ENCODE results near the gene DLG2. TPM values are rescaled to one million over a fixed set of nuclear protein-coding genes. Genes with fewer than 3 reads are reported as not detected.
A peak's percentile ranks its signal among the peaks of the same experiment; 100 is the strongest.

Gene DLG2
- total and polyA plus RNA-seq, 2 donors (not counting 3 experiments of a cell fraction or from before 2014, with no cell fraction given): 0.15 to 1.1 TPM

- Histone ChIP-seq H3K4me2 (ENCODE audit: insufficient read depth, low read length) (no peak overlapping the region), H3K4me3 (replicated peaks in 1 of 3; ENCODE audit: insufficient read depth in 1 of 3, low read depth in 1 of 3, low read length in 3 of 3) (no peak overlapping the region), H3K9me1 (replicated peaks; ENCODE audit: control insufficient read depth, extremely low read depth, insufficient read depth, low read length) (no peaks in the 10 kb centered on the region), H3K9ac (replicated peaks; ENCODE audit: extremely low read depth, insufficient read depth, low read length) (no peak overlapping the region), H2AFZ (ENCODE audit: low read depth, low read length) (no peak overlapping the region), H3K4me1 (ENCODE audit: control insufficient read depth, extremely low read depth, insufficient read depth, low read length) (no peaks in the 10 kb centered on the region), H3K27me3 (ENCODE audit: control insufficient read depth in 2 of 2, insufficient read depth in 2 of 2, low read length in 2 of 2) (peaks cover 2 to 4% of the 10 kb centered on the region in 2 experiments), H3K79me2 (ENCODE audit: control insufficient read depth, insufficient read depth, low read length) (no peaks in the 10 kb centered on the region), H4K20me1 (replicated peaks; ENCODE audit: control insufficient read depth, extremely low read depth, insufficient read depth, low read length) (no peaks in the 10 kb centered on the region), H3K27ac (ENCODE audit: insufficient read depth, low read depth, low read length) (no peak overlapping the region), H3K36me3 (ENCODE audit: control insufficient read depth in 2 of 2, extremely low read depth in 1 of 2, insufficient read depth in 2 of 2, low read length in 2 of 2) (no peaks in the 10 kb centered on the region), H3K9me3 (replicated peaks; ENCODE audit: control insufficient read depth, insufficient read depth, low read length) (no peaks in the 10 kb centered on the region)
- CTCF ChIA-PET: interaction anchor here (0.9 to 6.5 kb wide), 9 partner anchors 11 to 1100 kb away, joined by 3 to 113 read pairs (median 12); no protein-coding TSS in a partner anchor
- TF ChIP-seq EZH2 (IDR thresholded peaks at IDR 0.05; ENCODE audit: borderline replicate concordance, low read depth, low read length, severe bottlenecking) (no peak), GATA2 (IDR thresholded peaks at IDR 0.05; ENCODE audit: insufficient read depth, insufficient read length, low read depth, low read length) (no peak), CTCF (IDR thresholded peaks at IDR 0.05; ENCODE audit: extremely low read depth in 1 of 2, insufficient read depth in 1 of 2, low read depth in 1 of 2, low read length in 2 of 2) (peak; percentile 31 to 43)
- dilution Hi-C loops (cut with MboI; ENCODE audit: extremely low pct_ligation_motif_present, low sequenced_read_pairs): no loop called here
- BruUV-seq (replicated peaks): no TSS peak
- DNase-seq (ENCODE audit: low read depth, low spot score) (peak; percentile 29), FAIRE-seq (no peak)
- POLR2A ChIA-PET: no interaction called here
- intact Hi-C loops (cut with micrococcal nuclease): loop anchor here (1.0 to 5.0 kb wide), 6 partner anchors 523 to 1134 kb away; no protein-coding TSS in a partner anchor
These were observed 1810.5 kb downstream of the DLG2 start for GRCh38 chr11:83816572-83817187.

- Histone ChIP-seq H3K27ac (ENCODE audit: insufficient read depth, low read depth, low read length) (no peak overlapping the region), H4K20me1 (replicated peaks; ENCODE audit: control insufficient read depth, extremely low read depth, insufficient read depth, low read length) (no peaks in the 10 kb centered on the region), H3K9me1 (replicated peaks; ENCODE audit: control insufficient read depth, extremely low read depth, insufficient read depth, low read length) (no peaks in the 10 kb centered on the region), H3K9ac (replicated peaks; ENCODE audit: extremely low read depth, insufficient read depth, low read length) (no peak overlapping the region), H2AFZ (ENCODE audit: low read depth, low read length) (no peak overlapping the region), H3K36me3 (ENCODE audit: control insufficient read depth in 2 of 2, extremely low read depth in 1 of 2, insufficient read depth in 2 of 2, low read length in 2 of 2) (no peaks in the 10 kb centered on the region), H3K27me3 (ENCODE audit: control insufficient read depth in 2 of 2, insufficient read depth in 2 of 2, low read length in 2 of 2) (peaks cover 0 to 5% of the 10 kb centered on the region in 2 experiments), H3K4me1 (ENCODE audit: control insufficient read depth, extremely low read depth, insufficient read depth, low read length) (no peaks in the 10 kb centered on the region), H3K4me2 (ENCODE audit: insufficient read depth, low read length) (no peak overlapping the region), H3K4me3 (replicated peaks in 1 of 3; ENCODE audit: insufficient read depth in 1 of 3, low read depth in 1 of 3, low read length in 3 of 3) (no peak overlapping the region), H3K79me2 (ENCODE audit: control insufficient read depth, insufficient read depth, low read length) (no peaks in the 10 kb centered on the region), H3K9me3 (replicated peaks; ENCODE audit: control insufficient read depth, insufficient read depth, low read length) (no peaks in the 10 kb centered on the region)
- FAIRE-seq (peak; percentile 35), DNase-seq (ENCODE audit: low read depth, low spot score) (peak; percentile 9)
- dilution Hi-C loops (cut with MboI; ENCODE audit: extremely low pct_ligation_motif_present, low sequenced_read_pairs): no loop called here
- POLR2A ChIA-PET: no interaction called here
- no peak for TF ChIP-seq JUN (IDR thresholded peaks at IDR 0.05; ENCODE audit: borderline replicate concordance, insufficient read depth, insufficient read length, low read depth)
- no peak for TF ChIP-seq CTCF (IDR thresholded peaks at IDR 0.05; ENCODE audit: extremely low read depth in 1 of 2, insufficient read depth in 1 of 2, low read depth in 1 of 2, low read length in 2 of 2)
- no peak for TF ChIP-seq POLR2AphosphoS5 (IDR thresholded peaks at IDR 0.05; ENCODE audit: insufficient read depth, low read depth, low read length)
- TF ChIP-seq MAX (IDR thresholded peaks at IDR 0.05; ENCODE audit: insufficient read depth, insufficient read length): no peak
- no peak for TF ChIP-seq EZH2 (IDR thresholded peaks at IDR 0.05; ENCODE audit: borderline replicate concordance, low read depth, low read length, severe bottlenecking)
- no peak for TF ChIP-seq GATA2 (IDR thresholded peaks at IDR 0.05; ENCODE audit: insufficient read depth, insufficient read length, low read depth, low read length)
- no peak for TF ChIP-seq FOS (IDR thresholded peaks at IDR 0.05; ENCODE audit: borderline replicate concordance, insufficient read depth, low read length)
- no peak for TF ChIP-seq POLR2A (IDR thresholded peaks at IDR 0.05; ENCODE audit: low read depth, low read length)
- TF ChIP-seq MYC (IDR thresholded peaks at IDR 0.05; ENCODE audit: low read depth, low read length): no peak
- CTCF ChIA-PET: interaction anchor here (0.6 to 6.5 kb wide), 18 partner anchors 9 to 1133 kb away, joined by 3 to 113 read pairs (median 4); no protein-coding TSS in a partner anchor
- intact Hi-C loops (cut with micrococcal nuclease): loop anchor here (1.0 to 5.0 kb wide), 5 partner anchors 522 to 1097 kb away; no protein-coding TSS in a partner anchor
- no TSS peak for BruUV-seq (replicated peaks)
These were observed 1811.4 kb downstream of the DLG2 start for GRCh38 chr11:83815736-83816135.
